Kidney glomerular epithelial cell (primary cell): ENCODE measurements around the gene CYTH3.
A peak's percentile ranks its signal among the peaks of the same experiment; 100 is the strongest.
"Not testable (repeated sequence)": the region's sequence is repeated elsewhere in the genome, so short reads cannot be mapped to it uniquely, and the experiment has no call there.

Experiments used
- DNase-seq: peaks from one replicate; lab custom pipeline; 2025; lab: John Stamatoyannopoulos, UW

Gene CYTH3

GRCh38 chr7:6197801-6198551 is 74.4 kb downstream of the CYTH3 start:
- no peak for DNase-seq

- DNase-seq = no peak
These were observed 78.7 kb downstream of the CYTH3 start for GRCh38 chr7:6193709-6194108.

- not testable (repeated sequence) for DNase-seq
These were observed 81.9 kb downstream of the CYTH3 start for GRCh38 chr7:6190563-6190962.

GRCh38 chr7:6188389-6188788 is 84.0 kb downstream of the CYTH3 start:
- no peak for DNase-seq

GRCh38 chr7:6186577-6186976 is 85.8 kb downstream of the CYTH3 start:
- DNase-seq = no peak

- peak; percentile 13 for DNase-seq
These were observed 89.4 kb downstream of the CYTH3 start for GRCh38 chr7:6182993-6183392.

GRCh38 chr7:6181136-6181535 is 91.3 kb downstream of the CYTH3 start:
- DNase-seq = no peak

- no peak for DNase-seq
These were observed 92.1 kb downstream of the CYTH3 start for GRCh38 chr7:6180344-6180725.

- DNase-seq = no peak
These were observed 92.6 kb downstream of the CYTH3 start for GRCh38 chr7:6179620-6180343.

- DNase-seq = no peak
These were observed 94.0 kb downstream of the CYTH3 start for GRCh38 chr7:6178298-6179029.

- no peak for DNase-seq
These were observed 96.8 kb downstream of the CYTH3 start for GRCh38 chr7:6175645-6176044.

GRCh38 chr7:6172910-6173295 is 99.5 kb downstream of the CYTH3 start:
- DNase-seq = no peak

- DNase-seq = no peak
These were observed 100.1 kb downstream of the CYTH3 start for GRCh38 chr7:6172224-6172909.

- no peak for DNase-seq
These were observed 100.7 kb downstream of the CYTH3 start for GRCh38 chr7:6171532-6172223.

- no peak for DNase-seq
These were observed 101.6 kb downstream of the CYTH3 start for GRCh38 chr7:6170571-6171531.

GRCh38 chr7:6169805-6170520 is 102.5 kb downstream of the CYTH3 start:
- no peak for DNase-seq

GRCh38 chr7:6168477-6168868 is 104.0 kb downstream of the CYTH3 start:
- DNase-seq = no peak

- no peak for DNase-seq
These were observed 104.6 kb downstream of the CYTH3 start for GRCh38 chr7:6167587-6168476.

- no peak for DNase-seq
These were observed 105.3 kb downstream of the CYTH3 start for GRCh38 chr7:6167004-6167551.
